Panc1 (cell line): Measurements from ENCODE around the gene FOXK2. TPM values are rescaled to one million over a fixed set of nuclear protein-coding genes. Genes with fewer than 3 reads are reported as not detected.
A peak's percentile ranks its signal among the peaks of the same experiment; 100 is the strongest.
"Not testable (repeated sequence)": the region's sequence is repeated elsewhere in the genome, so short reads cannot be mapped to it uniquely, and the experiment has no call there.

Source experiments
- ATAC-seq: fragments of 200-7000 bp; cut with Tn5 transposase; 2 replicates; pipeline ENCODE4 v1.9.1; 2020; ENCODE audit warnings: mild to moderate bottlenecking, moderate library complexity
- BruUV-seq: library from RNA; stranded (reverse); fragments of 400-500 nt; replicated peaks from 2 replicates; lab custom pipeline; 2021; lab: Mats Ljungman, UMichigan
- CTCF ChIA-PET: fragments of 300-600 bp; sonication (Branson Sonifier 250); formaldehyde crosslinking; loops from one replicate; lab custom pipeline; 2022; ENCODE audit warnings: antibody characterized with exemption; lab: Charles Lee
- POLR2A ChIA-PET: fragments of 300-600 bp; sonication (Branson Sonifier 250); formaldehyde crosslinking; loops from one replicate; lab custom pipeline; 2022; ENCODE audit warnings: antibody characterized with exemption; lab: Charles Lee
- DNase-seq: peaks from one replicate; pipeline ENCODE4 v3.0.0-alpha.2; 2010; ENCODE audit warnings: low read depth, low spot score
- H3K27ac ChIP-seq: 2 replicates; pipeline ENCODE4 v1.5.1; 2011; ENCODE audit warnings: mild to moderate bottlenecking, low read length, inconsistent platforms
- H3K27me3 ChIP-seq: fragments of 200-500 bp; sonication (Bioruptor generic); 2 replicates; pipeline ENCODE4 v1.6.0; 2014; ENCODE audit warnings: low read length, inconsistent platforms; ENCODE audit not compliant: control insufficient read depth, insufficient read depth
- H3K36me3 ChIP-seq: fragments of 200-500 bp; sonication (Bioruptor generic); 2 replicates; pipeline ENCODE4 v1.5.1; 2014; ENCODE audit warnings: inconsistent platforms, mild to moderate bottlenecking, low read length, moderate library complexity; ENCODE audit not compliant: control insufficient read depth, insufficient read depth
- H3K4me1 ChIP-seq: 2 replicates; pipeline ENCODE4 v1.5.1; 2011; ENCODE audit warnings: inconsistent platforms, mild to moderate bottlenecking, low read length, moderate library complexity; ENCODE audit not compliant: control insufficient read depth, insufficient read depth
- H3K4me3 ChIP-seq, 2 experiments: 2 replicates each; pipeline ENCODE4 v1.5.1; 2011 to 2012; ENCODE audit warnings: low read depth in 2 of 2, low read length in 2 of 2, mild to moderate bottlenecking in 2 of 2, inconsistent platforms in 1 of 2, moderate library complexity in 1 of 2
- H3K9me3 ChIP-seq: fragments of 200-500 bp; sonication (Bioruptor generic); 2 replicates; pipeline ENCODE4 v1.5.1; 2014; ENCODE audit warnings: low read depth, mild to moderate bottlenecking, inconsistent platforms, low read length, moderate library complexity; ENCODE audit not compliant: control insufficient read depth, insufficient read depth
- POLR2AphosphoS5 ChIP-seq: IDR thresholded peaks from 2 replicates; pipeline ENCODE4 v1.6.1; 2012; ENCODE audit warnings: mild to moderate bottlenecking, low read depth, low read length, moderate library complexity
- SIN3A ChIP-seq: IDR thresholded peaks from 2 replicates; pipeline ENCODE4 v1.6.1; 2012; ENCODE audit warnings: low read depth, mild to moderate bottlenecking, low read length, moderate library complexity, borderline replicate concordance; ENCODE audit not compliant: insufficient read depth
- TCF7L2 ChIP-seq: IDR thresholded peaks from 2 replicates; pipeline ENCODE4 v1.6.1; 2011; ENCODE audit warnings: mild to moderate bottlenecking, low read depth, low read length, inconsistent platforms
- in situ Hi-C: cut with HindIII; loops from 2 replicates; pipeline ENCODE4 v1.10.0; 2016; ENCODE audit warnings: low sequenced_read_pairs, low pct_unique_long_range_greater_than_20kb
- intact Hi-C: fragments of 100-400 bp; cut with micrococcal nuclease; formaldehyde crosslinking; loops from one replicate; pipeline ENCODE4 v1.10.0; 2022; ENCODE audit not compliant: unreplicated experiment
- total RNA-seq: library from RNA; stranded (reverse); gene quantifications from one replicate; pipeline ENCODE4 v1.2.1, GENCODE V29; 2021; ENCODE audit not compliant: unreplicated experiment
- TF ChIP-seq, protein P1 (sequence below): fragments of 450-650 bp; IDR thresholded peaks from 2 replicates; pipeline ENCODE4 v1.5.1; 2017; ENCODE audit warnings: mild to moderate bottlenecking
- TF ChIP-seq, protein P2 (sequence below), 2 experiments: IDR thresholded peaks; 2 replicates each; pipeline ENCODE4 v1.6.1; 2011 to 2012; ENCODE audit warnings: low read depth in 2 of 2, control low read depth in 1 of 2, low read length in 1 of 2, mild to moderate bottlenecking in 1 of 2, moderate library complexity in 1 of 2; ENCODE audit not compliant: insufficient read depth in 1 of 2

The FOXK2 gene
- total RNA-seq, 1 experiment from 2014 or later = 143 TPM

GRCh38 chr17:82561429-82562035 lies 42.0 kb downstream of the FOXK2 start:
- no peak overlapping the region for H3K27ac ChIP-seq
- DNase-seq = no peak
- ChIA-PET CTCF (no interaction called here), POLR2A (interaction anchor here (0.9 kb wide), 1 partner anchor 25 kb away, joined by 5 read pairs; no protein-coding TSS in a partner anchor)
- H3K4me1 ChIP-seq = peaks cover 6% of the 10 kb centered on the region; the same call in 1 of the 2 replicates
- 0 out of 2 replicates have a peak, but pooled peaks have one; percentile 4 for ATAC-seq
- H3K36me3 ChIP-seq = no peaks in the 10 kb centered on the region
- TF ChIP-seq, protein P1, sequence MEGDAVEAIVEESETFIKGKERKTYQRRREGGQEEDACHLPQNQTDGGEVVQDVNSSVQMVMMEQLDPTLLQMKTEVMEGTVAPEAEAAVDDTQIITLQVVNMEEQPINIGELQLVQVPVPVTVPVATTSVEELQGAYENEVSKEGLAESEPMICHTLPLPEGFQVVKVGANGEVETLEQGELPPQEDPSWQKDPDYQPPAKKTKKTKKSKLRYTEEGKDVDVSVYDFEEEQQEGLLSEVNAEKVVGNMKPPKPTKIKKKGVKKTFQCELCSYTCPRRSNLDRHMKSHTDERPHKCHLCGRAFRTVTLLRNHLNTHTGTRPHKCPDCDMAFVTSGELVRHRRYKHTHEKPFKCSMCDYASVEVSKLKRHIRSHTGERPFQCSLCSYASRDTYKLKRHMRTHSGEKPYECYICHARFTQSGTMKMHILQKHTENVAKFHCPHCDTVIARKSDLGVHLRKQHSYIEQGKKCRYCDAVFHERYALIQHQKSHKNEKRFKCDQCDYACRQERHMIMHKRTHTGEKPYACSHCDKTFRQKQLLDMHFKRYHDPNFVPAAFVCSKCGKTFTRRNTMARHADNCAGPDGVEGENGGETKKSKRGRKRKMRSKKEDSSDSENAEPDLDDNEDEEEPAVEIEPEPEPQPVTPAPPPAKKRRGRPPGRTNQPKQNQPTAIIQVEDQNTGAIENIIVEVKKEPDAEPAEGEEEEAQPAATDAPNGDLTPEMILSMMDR = no peak
- TF ChIP-seq POLR2AphosphoS5 = no peak
- no peak for TF ChIP-seq SIN3A
- TF ChIP-seq, protein P2, sequence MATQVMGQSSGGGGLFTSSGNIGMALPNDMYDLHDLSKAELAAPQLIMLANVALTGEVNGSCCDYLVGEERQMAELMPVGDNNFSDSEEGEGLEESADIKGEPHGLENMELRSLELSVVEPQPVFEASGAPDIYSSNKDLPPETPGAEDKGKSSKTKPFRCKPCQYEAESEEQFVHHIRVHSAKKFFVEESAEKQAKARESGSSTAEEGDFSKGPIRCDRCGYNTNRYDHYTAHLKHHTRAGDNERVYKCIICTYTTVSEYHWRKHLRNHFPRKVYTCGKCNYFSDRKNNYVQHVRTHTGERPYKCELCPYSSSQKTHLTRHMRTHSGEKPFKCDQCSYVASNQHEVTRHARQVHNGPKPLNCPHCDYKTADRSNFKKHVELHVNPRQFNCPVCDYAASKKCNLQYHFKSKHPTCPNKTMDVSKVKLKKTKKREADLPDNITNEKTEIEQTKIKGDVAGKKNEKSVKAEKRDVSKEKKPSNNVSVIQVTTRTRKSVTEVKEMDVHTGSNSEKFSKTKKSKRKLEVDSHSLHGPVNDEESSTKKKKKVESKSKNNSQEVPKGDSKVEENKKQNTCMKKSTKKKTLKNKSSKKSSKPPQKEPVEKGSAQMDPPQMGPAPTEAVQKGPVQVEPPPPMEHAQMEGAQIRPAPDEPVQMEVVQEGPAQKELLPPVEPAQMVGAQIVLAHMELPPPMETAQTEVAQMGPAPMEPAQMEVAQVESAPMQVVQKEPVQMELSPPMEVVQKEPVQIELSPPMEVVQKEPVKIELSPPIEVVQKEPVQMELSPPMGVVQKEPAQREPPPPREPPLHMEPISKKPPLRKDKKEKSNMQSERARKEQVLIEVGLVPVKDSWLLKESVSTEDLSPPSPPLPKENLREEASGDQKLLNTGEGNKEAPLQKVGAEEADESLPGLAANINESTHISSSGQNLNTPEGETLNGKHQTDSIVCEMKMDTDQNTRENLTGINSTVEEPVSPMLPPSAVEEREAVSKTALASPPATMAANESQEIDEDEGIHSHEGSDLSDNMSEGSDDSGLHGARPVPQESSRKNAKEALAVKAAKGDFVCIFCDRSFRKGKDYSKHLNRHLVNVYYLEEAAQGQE (IDR thresholded peaks at IDR 0.05; ENCODE audit: insufficient read depth in 1 of 2, low read depth in 2 of 2, low read length in 1 of 2) = no peak
- TF ChIP-seq TCF7L2 = no peak
- no peak overlapping the region for H3K4me3 ChIP-seq
- BruUV-seq = no TSS peak
- H3K9me3 ChIP-seq = no peaks in the 10 kb centered on the region
- H3K27me3 ChIP-seq = no peaks in the 10 kb centered on the region
- in situ Hi-C loops (no loop called here), intact Hi-C loops (no loop called here)

DNA sequence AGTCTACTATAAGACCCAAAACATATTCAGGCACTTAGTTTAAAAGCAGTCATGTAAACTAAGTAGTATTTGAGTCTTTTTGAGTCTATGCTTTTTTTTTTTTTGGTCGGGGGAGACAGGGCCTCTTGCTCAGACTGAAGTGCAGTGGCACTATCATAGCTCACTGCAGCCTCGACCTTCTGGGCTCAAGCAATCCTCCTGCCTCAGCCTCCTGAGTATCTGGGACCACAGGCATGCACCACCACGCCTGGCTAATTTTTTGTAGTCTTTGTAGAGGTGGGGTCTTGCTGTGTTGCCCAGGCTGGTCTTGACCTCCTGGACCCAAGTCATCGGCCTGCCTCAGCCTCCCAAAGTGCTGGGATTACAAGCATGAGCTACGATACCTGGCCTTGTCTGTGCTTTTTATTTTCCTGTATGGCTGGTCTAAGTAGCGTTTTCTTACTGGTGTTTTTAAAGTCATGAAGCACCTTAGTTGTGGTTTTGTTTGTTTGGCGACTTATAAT lies 43.2 kb downstream of the FOXK2 start:
- H3K36me3 ChIP-seq, BruUV-seq, POLR2A ChIA-PET, H3K4me1 ChIP-seq, in situ Hi-C loops, H3K27me3 ChIP-seq, H3K4me3 ChIP-seq, H3K9me3 ChIP-seq, intact Hi-C loops, H3K27ac ChIP-seq, ATAC-seq, DNase-seq, CTCF ChIA-PET: not testable (repeated sequence)

- ChIA-PET POLR2A (no interaction called here), CTCF (no interaction called here)
- Histone ChIP-seq H3K27me3 (no peaks in the 10 kb centered on the region), H3K36me3 (no peaks in the 10 kb centered on the region), H3K9me3 (no peaks in the 10 kb centered on the region), H3K4me1 (peaks cover 9% of the 10 kb centered on the region; the same call in 1 of the 2 replicates), H3K27ac (no peak overlapping the region), H3K4me3 (no peak overlapping the region)
- BruUV-seq = no TSS peak
- DNase-seq = no peak
- ATAC-seq = no peak
- intact Hi-C loops = no loop called here
- in situ Hi-C loops = no loop called here
- TF ChIP-seq, protein P1 = no peak
These were observed 43.8 kb downstream of the FOXK2 start for GRCh38 chr17:82563318-82563717.

DNA sequence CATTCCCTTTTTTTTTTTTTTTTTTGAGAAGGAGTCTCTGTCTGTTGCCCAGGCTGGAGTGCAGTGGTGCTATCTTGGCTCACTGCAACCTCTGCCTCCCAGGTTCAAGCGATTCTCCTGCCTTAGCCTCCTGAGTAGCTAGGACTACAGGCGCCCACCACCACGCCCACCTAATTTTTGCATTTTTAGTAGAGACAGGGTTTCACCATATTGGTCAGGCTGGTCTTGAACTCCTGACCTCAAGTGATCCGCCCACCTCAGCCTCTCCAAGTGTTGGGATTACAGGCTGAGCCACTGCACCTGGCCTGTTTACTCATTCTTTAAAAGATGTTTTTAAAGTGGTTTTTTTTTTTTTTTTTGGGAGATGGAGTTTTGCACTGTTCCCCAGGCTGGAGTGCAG lies 44.2 kb downstream of the FOXK2 start:
- in situ Hi-C loops, H3K27me3 ChIP-seq, DNase-seq, POLR2A ChIA-PET, H3K4me1 ChIP-seq, BruUV-seq, ATAC-seq, H3K4me3 ChIP-seq, H3K36me3 ChIP-seq, H3K27ac ChIP-seq, CTCF ChIA-PET, H3K9me3 ChIP-seq, intact Hi-C loops: not testable (repeated sequence)
